Measurements from ENCODE around the gene SETD2.

The SETD2 gene

GRCh38 chr3:46981932-46982471, 181.9 kb downstream of the SETD2 start:
- no peak for DNase-seq

- no peak for DNase-seq
Observed at GRCh38 chr3:46979958-46980497, 183.9 kb downstream of the SETD2 start.

GRCh38 chr3:46978985-46979944, 184.6 kb downstream of the SETD2 start, which contains the start of gene NBEAL2:
NBEAL2 (plus strand) TSS chr3:46979666; CDS start chr3:46979862, 196 bp downstream.
- peak; percentile 93 to 99 (median 94) for DNase-seq

- no peak for DNase-seq
Observed at GRCh38 chr3:46978381-46978780, 185.5 kb downstream of the SETD2 start.

GRCh38 chr3:46977811-46978195, 186.1 kb downstream of the SETD2 start:
- no peak for DNase-seq

GRCh38 chr3:46976326-46977190, 187.4 kb downstream of the SETD2 start, which contains the start of gene CCDC12:
CCDC12 (minus strand) TSS chr3:46976745; CDS start chr3:46976732, 13 bp downstream.
- peak; percentile 79 to 99 (median 91) for DNase-seq

- DNase-seq, result no peak
Observed at GRCh38 chr3:46974421-46975171, 189.3 kb downstream of the SETD2 start.

GRCh38 chr3:46972396-46972795, 191.5 kb downstream of the SETD2 start:
- peak in 2 of 5 experiments; percentile 44 to 57 for DNase-seq

- DNase-seq, result peak in 1 of 5 experiments; percentile 56
Observed at GRCh38 chr3:46971742-46972141, 192.2 kb downstream of the SETD2 start.

- no peak for DNase-seq
Observed at GRCh38 chr3:46971151-46971550, 192.8 kb downstream of the SETD2 start.

GRCh38 chr3:46970391-46971091, 193.4 kb downstream of the SETD2 start:
- DNase-seq, result no peak

GRCh38 chr3:46968783-46969428, 195.0 kb downstream of the SETD2 start:
- DNase-seq, result no peak

- no peak for DNase-seq
Observed at GRCh38 chr3:46966811-46967210, 197.1 kb downstream of the SETD2 start.

Measured in T-helper 2 cell (primary cell).